ENCODE results near the gene CFAP57. TPM values are rescaled to one million over a fixed set of nuclear protein-coding genes. Genes with fewer than 3 reads are reported as not detected.
A peak's percentile ranks its signal among the peaks of the same experiment; 100 is the strongest.

The CFAP57 gene
- total RNA-seq, 1 experiment from 2014 or later, result 1.7 TPM

GRCh38 chr1:43144237-43144636 lies 27.9 kb upstream of the CFAP57 start:
- Histone ChIP-seq H4K20me1 (ENCODE audit: insufficient read depth) (no peaks in the 10 kb centered on the region), H3K4me2 (no peak overlapping the region), H3K9me2 (ENCODE audit: insufficient read depth) (no peaks in the 10 kb centered on the region), H3K36me3 (ENCODE audit: low read depth) (no peaks in the 10 kb centered on the region), H2AFZ (no peak overlapping the region), H3K27ac (no peak overlapping the region), H3K4me1 (replicated peaks; ENCODE audit: insufficient read depth) (no peaks in the 10 kb centered on the region), H3K27me3 (ENCODE audit: insufficient read depth, low read depth) (no peaks in the 10 kb centered on the region), H3K9me3 (ENCODE audit: insufficient read depth, low read depth) (no peaks in the 10 kb centered on the region), H3K79me2 (ENCODE audit: low read depth) (no peaks in the 10 kb centered on the region), H3K4me3 (no peak overlapping the region), H3F3A (ENCODE audit: insufficient read depth, low read depth) (no peaks in the 10 kb centered on the region)
- no TSS peak for BruUV-seq (replicated peaks)
- intact Hi-C loops (cut with micrococcal nuclease; ENCODE audit: unreplicated experiment), result no loop called here
- no peak for DNase-seq
- ChIA-PET CTCF (no interaction called here), POLR2A (ENCODE audit: unreplicated experiment) (no interaction called here)
- TF ChIP-seq EZH2 (IDR thresholded peaks at IDR 0.05; ENCODE audit: low read depth) (no peak), CTCF (conservative IDR thresholded peaks at IDR 0.05) (no peak)

GRCh38 chr1:43147625-43148327 lies 24.4 kb upstream of the CFAP57 start:
- CTCF ChIA-PET, result no interaction called here
- Histone ChIP-seq H4K20me1 (ENCODE audit: insufficient read depth) (no peaks in the 10 kb centered on the region), H3K79me2 (ENCODE audit: low read depth) (no peaks in the 10 kb centered on the region), H3K36me3 (ENCODE audit: low read depth) (no peaks in the 10 kb centered on the region), H3F3A (ENCODE audit: insufficient read depth, low read depth) (no peaks in the 10 kb centered on the region), H3K4me2 (peak overlapping the region; percentile 38), H3K27me3 (ENCODE audit: insufficient read depth, low read depth) (no peaks in the 10 kb centered on the region), H3K9me3 (ENCODE audit: insufficient read depth, low read depth) (no peaks in the 10 kb centered on the region), H2AFZ (no peak overlapping the region), H3K4me3 (peak overlapping the region; percentile 7; the same call in 1 of the 2 replicates), H3K9me2 (ENCODE audit: insufficient read depth) (no peaks in the 10 kb centered on the region), H3K4me1 (replicated peaks; ENCODE audit: insufficient read depth) (no peaks in the 10 kb centered on the region), H3K27ac (no peak overlapping the region)
- intact Hi-C loops (cut with micrococcal nuclease; ENCODE audit: unreplicated experiment), result no loop called here
- BruUV-seq (replicated peaks), result no TSS peak
- peak; percentile 42 to 94 for DNase-seq
- POLR2A ChIA-PET (ENCODE audit: unreplicated experiment), result interaction anchor here (0.7 to 0.8 kb wide), 3 partner anchors 60 to 301 kb away, joined by 4 read pairs; partner anchors contain the start of gene ZNF691
- TF ChIP-seq CTCF (conservative IDR thresholded peaks at IDR 0.05) (no peak), EZH2 (IDR thresholded peaks at IDR 0.05; ENCODE audit: low read depth) (no peak)

- intact Hi-C loops (cut with micrococcal nuclease; ENCODE audit: unreplicated experiment), result no loop called here
- H3K27me3 ChIP-seq (ENCODE audit: insufficient read depth, low read depth), result no peaks in the 10 kb centered on the region
- TF ChIP-seq EZH2 (IDR thresholded peaks at IDR 0.05; ENCODE audit: low read depth) (no peak), CTCF (conservative IDR thresholded peaks at IDR 0.05) (no peak)
- H3K79me2 ChIP-seq (ENCODE audit: low read depth), result no peaks in the 10 kb centered on the region
- no peaks in the 10 kb centered on the region for H3K4me1 ChIP-seq (replicated peaks; ENCODE audit: insufficient read depth)
- H4K20me1 ChIP-seq (ENCODE audit: insufficient read depth), result no peaks in the 10 kb centered on the region
- POLR2A ChIA-PET (ENCODE audit: unreplicated experiment), result no interaction called here
- H3F3A ChIP-seq (ENCODE audit: insufficient read depth, low read depth), result no peaks in the 10 kb centered on the region
- no peak overlapping the region for H3K4me3 ChIP-seq
- DNase-seq, result no peak
- H3K36me3 ChIP-seq (ENCODE audit: low read depth), result no peaks in the 10 kb centered on the region
- CTCF ChIA-PET, result no interaction called here
- H3K9me3 ChIP-seq (ENCODE audit: insufficient read depth, low read depth), result no peaks in the 10 kb centered on the region
- BruUV-seq (replicated peaks), result no TSS peak
- no peak overlapping the region for H3K4me2 ChIP-seq
- no peak overlapping the region for H2AFZ ChIP-seq
- no peaks in the 10 kb centered on the region for H3K9me2 ChIP-seq (ENCODE audit: insufficient read depth)
- no peak overlapping the region for H3K27ac ChIP-seq
Measured at GRCh38 chr1:43149889-43150288, 22.2 kb upstream of the CFAP57 start.
